HEK293T (cell line): ENCODE results near the gene GNB5.

ENCODE experiments used
- BHLHE40 ChIP-seq: fragments of 450-650 bp; IDR thresholded peaks from 2 replicates; pipeline ENCODE4 v1.6.1; 2016; ENCODE audit warnings: mild to moderate bottlenecking, moderate library complexity, borderline replicate concordance
- CTBP1 ChIP-seq: fragments of 450-650 bp; IDR thresholded peaks from 2 replicates; pipeline ENCODE4 v1.6.1; 2016; ENCODE audit warnings: borderline replicate concordance
- ELF4 ChIP-seq: fragments of 450-650 bp; IDR thresholded peaks from 2 replicates; pipeline ENCODE4 v1.6.1; 2017; ENCODE audit warnings: antibody characterized with exemption
- FOXK2 ChIP-seq: fragments of 450-650 bp; IDR thresholded peaks from 2 replicates; pipeline ENCODE4 v1.6.1; 2016; ENCODE audit warnings: mild to moderate bottlenecking
- FOXM1 ChIP-seq: fragments of 450-650 bp; IDR thresholded peaks from 2 replicates; pipeline ENCODE4 v1.6.1; 2017; ENCODE audit warnings: mild to moderate bottlenecking, borderline replicate concordance
- HDGF ChIP-seq: fragments of 450-650 bp; IDR thresholded peaks from 2 replicates; pipeline ENCODE4 v1.6.1; 2017; ENCODE audit warnings: antibody characterized with exemption, borderline replicate concordance
- L3MBTL2 ChIP-seq: fragments of 450-650 bp; conservative IDR thresholded peaks from 2 replicates; pipeline ENCODE4 v1.6.1; 2016; ENCODE audit warnings: mild to moderate bottlenecking
- LEF1 ChIP-seq: fragments of 450-650 bp; IDR thresholded peaks from 2 replicates; pipeline ENCODE4 v1.6.1; 2017; ENCODE audit warnings: mild to moderate bottlenecking, borderline replicate concordance
- SP1 ChIP-seq: fragments of 450-650 bp; IDR thresholded peaks from 2 replicates; pipeline ENCODE4 v1.6.1; 2017
- SUZ12 ChIP-seq: fragments of 450-650 bp; IDR thresholded peaks from 2 replicates; pipeline ENCODE4 v1.6.1; 2016; ENCODE audit warnings: mild to moderate bottlenecking
- TARDBP ChIP-seq: fragments of 450-650 bp; IDR thresholded peaks from 2 replicates; pipeline ENCODE4 v1.6.1; 2016
- TF ChIP-seq, protein P1 (sequence below): fragments of 450-650 bp; IDR thresholded peaks from 2 replicates; pipeline ENCODE4 v1.6.1; 2016

DNA sequence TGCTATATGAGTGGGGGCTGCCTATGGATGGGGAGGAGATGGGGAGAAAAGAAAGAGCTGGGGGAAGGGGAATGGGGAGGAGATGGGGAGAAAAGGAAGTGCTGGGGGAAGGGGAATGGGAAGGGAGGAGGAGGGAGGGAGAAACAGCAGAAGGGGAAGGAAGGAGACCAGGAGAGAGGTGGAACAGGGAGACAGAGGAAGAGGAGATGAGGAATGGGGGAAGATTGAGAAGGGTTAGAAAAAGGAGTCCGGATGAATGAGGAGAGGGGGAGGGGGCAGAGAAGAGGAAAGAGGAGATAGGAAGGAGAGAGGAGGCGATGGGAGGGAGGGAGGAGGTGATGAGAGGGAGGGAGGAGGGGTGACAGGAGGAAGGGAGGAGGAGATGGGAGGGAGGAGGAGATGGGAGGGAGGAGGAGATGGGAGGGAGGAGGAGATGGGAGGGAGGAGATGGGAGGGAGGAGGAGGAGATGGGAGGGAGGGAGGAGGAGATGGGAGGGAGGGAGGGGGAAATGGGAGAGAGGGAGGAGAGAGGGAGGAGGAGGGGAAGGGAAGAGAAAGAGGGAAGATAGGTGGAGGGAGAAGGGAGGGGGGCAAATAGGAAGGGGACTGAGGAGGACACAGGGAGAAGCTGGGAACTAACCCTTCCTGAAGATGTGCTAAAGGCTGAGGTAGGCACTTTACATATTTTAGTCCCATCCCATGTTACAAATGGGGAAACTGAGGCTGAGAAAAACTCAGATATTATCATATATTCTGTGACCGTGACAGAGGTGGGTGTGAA, 72.0 kb downstream of the GNB5 start:
- no peak for TF ChIP-seq SP1
- TF ChIP-seq CTBP1, result no peak
- TF ChIP-seq HDGF, result no peak
- no peak for TF ChIP-seq SUZ12
- TF ChIP-seq, protein P1, sequence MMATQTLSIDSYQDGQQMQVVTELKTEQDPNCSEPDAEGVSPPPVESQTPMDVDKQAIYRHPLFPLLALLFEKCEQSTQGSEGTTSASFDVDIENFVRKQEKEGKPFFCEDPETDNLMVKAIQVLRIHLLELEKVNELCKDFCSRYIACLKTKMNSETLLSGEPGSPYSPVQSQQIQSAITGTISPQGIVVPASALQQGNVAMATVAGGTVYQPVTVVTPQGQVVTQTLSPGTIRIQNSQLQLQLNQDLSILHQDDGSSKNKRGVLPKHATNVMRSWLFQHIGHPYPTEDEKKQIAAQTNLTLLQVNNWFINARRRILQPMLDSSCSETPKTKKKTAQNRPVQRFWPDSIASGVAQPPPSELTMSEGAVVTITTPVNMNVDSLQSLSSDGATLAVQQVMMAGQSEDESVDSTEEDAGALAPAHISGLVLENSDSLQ, result no peak
- TF ChIP-seq L3MBTL2, result no peak
- no peak for TF ChIP-seq BHLHE40
- no peak for TF ChIP-seq FOXM1
- TF ChIP-seq LEF1, result no peak
- TF ChIP-seq ELF4, result no peak
- TF ChIP-seq TARDBP, result no peak
- TF ChIP-seq FOXK2, result no peak
